ENCODE results near the gene F2. TPM values are rescaled to one million over a fixed set of nuclear protein-coding genes. Genes with fewer than 3 reads are reported as not detected.

The F2 gene
- total and polyA plus RNA-seq, 11 donors = 0.08 to 0.18 (median 0.17) TPM; not detected in 8

DNA sequence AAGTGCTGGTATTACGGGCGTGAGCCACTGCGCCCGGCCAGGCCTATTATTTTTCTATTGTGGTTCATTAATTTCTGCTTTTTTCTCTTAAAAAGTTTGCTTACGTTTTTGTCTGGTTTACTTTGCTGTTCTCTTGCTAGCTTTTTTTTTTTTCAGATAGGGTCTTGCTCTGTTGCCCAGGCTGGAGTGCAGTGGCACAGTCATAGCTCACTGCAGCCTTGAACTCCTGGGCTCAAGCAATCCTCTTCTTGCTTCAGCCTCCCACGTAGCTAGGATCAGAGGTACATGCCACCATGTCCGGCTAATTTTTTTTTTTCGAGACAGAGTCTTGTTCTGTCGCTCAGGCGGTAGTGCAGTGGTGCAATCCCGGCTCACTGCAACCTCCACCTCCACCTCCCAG is 18.7 kb downstream of the F2 start:
- ATAC-seq (no peak), DNase-seq (no peak)
- H3K27me3 ChIP-seq = no peaks in the 10 kb centered on the region
- TF ChIP-seq CTCF (IDR thresholded peaks at IDR 0.05) = no peak
- no peak for TF ChIP-seq POLR2A (IDR thresholded peaks at IDR 0.05)
- H3K27ac ChIP-seq = no peak overlapping the region
- peaks cover 0 to 6% (median 0%) of the 10 kb centered on the region in 12 donors for H3K4me1 ChIP-seq
- H3K36me3 ChIP-seq = peaks cover 0 to 22% (median 17%) of the 10 kb centered on the region in 9 donors
- no peak overlapping the region for H3K4me3 ChIP-seq
- H3K9me3 ChIP-seq = no peaks in the 10 kb centered on the region
- intact Hi-C loops (cut with DNase I) = no loop called here
- WGBS, 4 donors = 94 to 97% (median 96%) methylated on average over 11 of the region's 11 CpGs

DNA sequence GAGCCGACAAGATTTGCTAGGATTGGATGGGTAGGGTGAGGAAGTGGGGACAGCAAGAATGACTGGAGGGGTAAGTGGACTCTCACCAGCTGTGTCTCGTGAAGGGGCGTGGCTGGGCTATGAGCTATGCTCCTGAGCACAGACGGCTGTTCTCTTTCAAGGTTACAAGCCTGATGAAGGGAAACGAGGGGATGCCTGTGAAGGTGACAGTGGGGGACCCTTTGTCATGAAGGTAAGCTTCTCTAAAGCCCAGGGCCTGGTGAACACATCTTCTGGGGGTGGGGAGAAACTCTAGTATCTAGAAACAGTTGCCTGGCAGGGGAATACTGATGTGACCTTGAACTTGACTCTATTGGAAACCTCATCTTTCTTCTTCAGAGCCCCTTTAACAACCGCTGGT is 19.9 kb downstream of the F2 start:
- no peak overlapping the region for H3K27ac ChIP-seq
- TF ChIP-seq POLR2A (IDR thresholded peaks at IDR 0.05) (no peak), CTCF (IDR thresholded peaks at IDR 0.05) (no peak)

GRCh38 chr11:46741600-46742484 is 22.8 kb downstream of the F2 start:
- Histone ChIP-seq H3K36me3 (peaks cover 2 to 63% (median 59%) of the 10 kb centered on the region in 9 donors), H3K4me3 (no peak overlapping the region), H3K27ac (peak overlapping the region in 3 of 12 donors; percentile 3 to 26 (median 10)), H3K4me1 (peaks cover 0 to 6% (median 0%) of the 10 kb centered on the region in 12 donors), H3K9me3 (no peaks in the 10 kb centered on the region), H3K27me3 (no peaks in the 10 kb centered on the region)
- WGBS, 4 donors = 69 to 77% (median 74%) methylated on average over 12 of the region's 12 CpGs
- intact Hi-C loops (cut with DNase I) = loop anchor here in 1 of 10 donors (5.0 kb wide), 1 partner anchor 35 kb away; no protein-coding TSS in a partner anchor
- no peak for DNase-seq
- ATAC-seq = peak in 2 of 4 donors; percentile 15 to 38
- no peak for TF ChIP-seq CTCF (IDR thresholded peaks at IDR 0.05)
- no peak for TF ChIP-seq POLR2A (IDR thresholded peaks at IDR 0.05)

More for the DNA sequence above, 19.9 kb downstream of the F2 start:
- intact Hi-C loops (cut with DNase I) = no loop called here
- ATAC-seq (peak in 1 of 4 donors; percentile 26), DNase-seq (no peak)
- no peaks in the 10 kb centered on the region for H3K27me3 ChIP-seq
- no peak overlapping the region for H3K4me3 ChIP-seq
- 60 to 67% (median 64%) methylated on average over 6 of the region's 6 CpGs for WGBS, 4 donors
- peaks cover 0 to 6% (median 0%) of the 10 kb centered on the region in 12 donors for H3K4me1 ChIP-seq
- no peaks in the 10 kb centered on the region for H3K9me3 ChIP-seq
- peaks cover 0 to 34% (median 29%) of the 10 kb centered on the region in 9 donors for H3K36me3 ChIP-seq

GRCh38 chr11:46743043-46743442 is 24.0 kb downstream of the F2 start:
- Histone ChIP-seq H3K27me3 (no peaks in the 10 kb centered on the region), H3K4me1 (peaks cover 0 to 6% (median 0%) of the 10 kb centered on the region in 12 donors), H3K4me3 (no peak overlapping the region), H3K27ac (peak overlapping the region in 2 of 12 donors; percentile 7 to 39), H3K36me3 (peaks cover 2 to 75% (median 71%) of the 10 kb centered on the region in 9 donors), H3K9me3 (no peaks in the 10 kb centered on the region)
- ATAC-seq (no peak), DNase-seq (no peak)
- intact Hi-C loops (cut with DNase I) = loop anchor here in 1 of 10 donors (5.0 kb wide), 1 partner anchor 34 kb away; no protein-coding TSS in a partner anchor
- no peak for TF ChIP-seq POLR2A (IDR thresholded peaks at IDR 0.05)
- TF ChIP-seq CTCF (IDR thresholded peaks at IDR 0.05) = no peak
- 92 to 97% (median 95%) methylated on average over 2 of the region's 2 CpGs for WGBS, 4 donors

Data from heart left ventricle (tissue), 16 donors.